Heart left ventricle (tissue), 16 donors: Measurements from ENCODE around the gene MFGE8. TPM values are rescaled to one million over a fixed set of nuclear protein-coding genes. Genes with fewer than 3 reads are reported as not detected.

Experiments used
- ATAC-seq, 4 donors: fragments of 200-7000 bp; cut with Tn5 transposase; one replicate each; pipeline ENCODE4 v1.9.1; 2020 to 2022; ENCODE audit warnings: moderate library complexity in 4 of 4, mild to moderate bottlenecking in 3 of 4, moderate number of reproducible peaks in 1 of 4
- DNase-seq, 5 donors: peaks; one replicate each; pipeline ENCODE4 v3.0.0-alpha.2; 2020
- H3K27ac ChIP-seq, 12 donors: fragments of 200-600 bp; sonication (generic) in 4 of 12; one replicate each; pipeline versions ENCODE4 v1.5.0 to v1.8.0; 2016 to 2022; ENCODE audit warnings: mild to moderate bottlenecking in 2 of 12
- H3K27me3 ChIP-seq, 9 donors: fragments of 200-600 bp; sonication (generic) in 2 of 9; one replicate each; pipeline versions ENCODE4 v1.5.1 to v1.8.0; 2016 to 2022; ENCODE audit warnings: mild to moderate bottlenecking in 3 of 9
- H3K36me3 ChIP-seq, 9 donors: fragments of 200-600 bp; sonication (generic) in 2 of 9; one replicate each; pipeline versions ENCODE4 v1.5.0 to v1.8.0; 2018 to 2022; ENCODE audit warnings: mild to moderate bottlenecking in 2 of 9
- H3K4me1 ChIP-seq, 12 donors: fragments of 200-600 bp; sonication (generic) in 4 of 12; one replicate each; pipeline versions ENCODE4 v1.5.0 to v1.8.0; 2016 to 2022; ENCODE audit warnings: mild to moderate bottlenecking in 3 of 12
- H3K4me3 ChIP-seq, 12 donors: fragments of 200-600 bp; sonication (generic) in 4 of 12; one replicate each; pipeline versions ENCODE4 v1.5.0 to v1.8.0; 2017 to 2022; ENCODE audit warnings: mild to moderate bottlenecking in 9 of 12, moderate library complexity in 4 of 12
- H3K9me3 ChIP-seq, 12 donors: fragments of 200-600 bp; sonication (generic) in 4 of 12; one replicate each; pipeline versions ENCODE4 v1.5.0 to v1.8.0; 2016 to 2022; ENCODE audit warnings: mild to moderate bottlenecking in 1 of 12
- POLR2A ChIP-seq, 2 donors: fragments of 450-650 bp; IDR thresholded peaks; one replicate each; pipeline ENCODE4 v1.6.1; 2017; ENCODE audit warnings: antibody characterized with exemption in 2 of 2, mild to moderate bottlenecking in 2 of 2, moderate library complexity in 2 of 2
- WGBS, 4 donors: extraction: QIAGEN DNeasy Blood & Tissue Kit in 2 of 4; methylation state at CpG; one replicate each; pipeline versions ENCODE4 v1.1.5 to v1.1.7; 2013 to 2018; 5-methylcytosine and 5-hydroxymethylcytosine counted together
- intact Hi-C, 10 donors: fragments of 100-400 bp; cut with DNase I; formaldehyde crosslinking; loops; one replicate each; pipeline versions ENCODE4 v1.11.1 to v1.14.2; 2022
- polyA plus RNA-seq, 2 donors: library from polyadenylated mRNA; stranded (reverse); fragments of 200-250 nt; gene quantifications; one replicate each; pipeline ENCODE4 v1.2.3, GENCODE V29; 2013
- total RNA-seq, 9 donors: library from RNA; depleted of rRNA in 2 of 9; stranded (reverse); fragments of >200 nt in 2 of 9; fragmentation: NEBNext Ultra II Directional in 3 of 9; extraction: Animal tissue kit (Norgen Biotek cat#: 25700) in 3 of 9; gene quantifications; one replicate each; pipeline versions ENCODE4 v1.1.0 to v1.2.4, GENCODE V29; 2016 to 2023
- TF ChIP-seq, protein P1 (sequence below), 12 donors: fragments of 200-600 bp; sonication (generic) in 4 of 12; IDR thresholded peaks; one replicate each; pipeline versions ENCODE4 v1.5.0 to v1.8.0; 2018 to 2022; ENCODE audit warnings: antibody characterized with exemption in 12 of 12, mild to moderate bottlenecking in 5 of 12
- donor health status: ischemic (EF 13 %, LVEDD 7.1; RV severe dilation, severe dysfunction).
- donor health status: healthy with polysubstance abuse.
- donor health status: DM: no; HTN: yes; CAD: no.
- donor health status: DM: no; HTN: no; CAD: no.
- donor health status: ischemic (EF 25% LVEDD 6.9; RV normal size, moderate dysfunction).
- donor health status: ischemic (EF 25% LVEDD 5.7; RV mildly dilated, moderate dysfunction).
- donor health status: healthy.
- donor health status: DM: yes; HTN: yes; CAD: no.
- donor health status: ischemic (EF 35%, LVEDD 5.7; RV mildly dilated, moderate dysfunction).
- donor health status: nonischemic (EF 11% LVEDD 7.7; RV severe dilation, severe dysfunction).
- donor health status: DM: yes; HTN: yes; CAD: no.
- donor health status: PGD.
- donor health status: ischemic (EF 29% LVEDD 5.4; RV normal size, mild dysfunction).
- donor health status: nonischemic (EF 23%, LVEDD 6.1; RV moderate dilation, normal function).

MFGE8 gene
- total and polyA plus RNA-seq, 11 donors, result 352 to 732 (median 556) TPM

DNA sequence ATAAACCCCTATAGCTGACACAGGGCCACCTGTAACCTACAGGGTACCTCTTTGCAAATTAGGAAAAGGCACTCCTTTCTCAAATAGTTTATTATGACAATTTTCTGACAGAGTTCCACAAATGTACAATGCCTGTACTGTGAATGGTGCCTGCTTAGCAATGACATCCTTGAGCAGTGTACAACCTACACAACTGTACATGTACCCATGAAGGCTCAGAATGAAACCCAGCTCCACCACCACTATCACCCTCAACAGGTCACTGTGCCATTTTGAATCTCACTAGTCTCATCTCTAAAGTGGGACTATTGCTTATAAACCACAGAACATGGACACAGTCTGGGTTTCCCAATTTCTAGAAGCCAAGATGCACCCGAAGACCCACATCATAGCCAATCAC, 7.0 kb downstream of the MFGE8 start:
- Histone ChIP-seq H3K27me3 (no peaks in the 10 kb centered on the region), H3K27ac (peak overlapping the region in 4 of 12 donors; percentile 38 to 45 (median 42)), H3K36me3 (peaks cover 0 to 90% (median 71%) of the 10 kb centered on the region in 9 donors), H3K4me3 (no peak overlapping the region), H3K9me3 (no peaks in the 10 kb centered on the region), H3K4me1 (peaks cover 3 to 85% (median 68%) of the 10 kb centered on the region in 12 donors)
- DNase-seq (no peak), ATAC-seq (no peak)
- TF ChIP-seq, protein P1, sequence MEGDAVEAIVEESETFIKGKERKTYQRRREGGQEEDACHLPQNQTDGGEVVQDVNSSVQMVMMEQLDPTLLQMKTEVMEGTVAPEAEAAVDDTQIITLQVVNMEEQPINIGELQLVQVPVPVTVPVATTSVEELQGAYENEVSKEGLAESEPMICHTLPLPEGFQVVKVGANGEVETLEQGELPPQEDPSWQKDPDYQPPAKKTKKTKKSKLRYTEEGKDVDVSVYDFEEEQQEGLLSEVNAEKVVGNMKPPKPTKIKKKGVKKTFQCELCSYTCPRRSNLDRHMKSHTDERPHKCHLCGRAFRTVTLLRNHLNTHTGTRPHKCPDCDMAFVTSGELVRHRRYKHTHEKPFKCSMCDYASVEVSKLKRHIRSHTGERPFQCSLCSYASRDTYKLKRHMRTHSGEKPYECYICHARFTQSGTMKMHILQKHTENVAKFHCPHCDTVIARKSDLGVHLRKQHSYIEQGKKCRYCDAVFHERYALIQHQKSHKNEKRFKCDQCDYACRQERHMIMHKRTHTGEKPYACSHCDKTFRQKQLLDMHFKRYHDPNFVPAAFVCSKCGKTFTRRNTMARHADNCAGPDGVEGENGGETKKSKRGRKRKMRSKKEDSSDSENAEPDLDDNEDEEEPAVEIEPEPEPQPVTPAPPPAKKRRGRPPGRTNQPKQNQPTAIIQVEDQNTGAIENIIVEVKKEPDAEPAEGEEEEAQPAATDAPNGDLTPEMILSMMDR (IDR thresholded peaks at IDR 0.05), result no peak
- TF ChIP-seq POLR2A (IDR thresholded peaks at IDR 0.05), result no peak
- WGBS, 4 donors, result 98 to 100% (median 100%) methylated on average over 1 of the region's 1 CpG
- intact Hi-C loops, result loop anchor here in 6 of 10 donors (5.0 to 10.0 kb wide), 5 partner anchors 96 to 276 kb away; no protein-coding TSS in a partner anchor

DNA sequence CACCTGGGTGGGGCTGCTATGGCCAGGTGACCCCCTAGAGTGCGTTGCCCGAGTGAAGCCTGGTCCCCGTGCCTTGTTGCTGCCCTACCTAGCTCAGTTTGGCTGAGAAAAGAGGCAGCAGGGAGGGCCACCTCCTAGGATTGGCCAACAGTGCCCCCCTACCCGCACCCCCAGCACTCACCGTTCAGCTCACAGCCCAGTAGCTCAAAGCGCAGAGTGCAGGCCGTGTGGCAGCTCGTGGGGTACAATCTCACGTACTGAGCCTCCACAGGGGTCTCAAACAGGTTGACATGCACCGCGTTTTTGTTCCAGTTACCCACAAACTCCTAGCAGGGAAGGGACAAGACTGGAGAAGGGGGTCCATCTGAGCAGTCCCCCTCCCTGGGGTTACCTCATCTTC, 7.6 kb downstream of the MFGE8 start:
- DNase-seq (no peak), ATAC-seq (no peak)
- peaks cover 0 to 92% (median 72%) of the 10 kb centered on the region in 9 donors for H3K36me3 ChIP-seq
- 73 to 89% (median 82%) methylated on average over 4 to 11 of the region's 11 CpGs for WGBS, 4 donors
- intact Hi-C loops, result loop anchor here (2.0 to 10.0 kb wide), 10 partner anchors 97 to 277 kb away; no protein-coding TSS in a partner anchor
- peaks cover 3 to 80% (median 64%) of the 10 kb centered on the region in 12 donors for H3K4me1 ChIP-seq
- no peak overlapping the region for H3K4me3 ChIP-seq
- no peaks in the 10 kb centered on the region for H3K9me3 ChIP-seq
- TF ChIP-seq, protein P1 (IDR thresholded peaks at IDR 0.05), result no peak
- no peak for TF ChIP-seq POLR2A (IDR thresholded peaks at IDR 0.05)
- H3K27ac ChIP-seq, result peak overlapping the region in 11 of 12 donors; percentile 0 to 68 (median 40)
- no peaks in the 10 kb centered on the region for H3K27me3 ChIP-seq

DNA sequence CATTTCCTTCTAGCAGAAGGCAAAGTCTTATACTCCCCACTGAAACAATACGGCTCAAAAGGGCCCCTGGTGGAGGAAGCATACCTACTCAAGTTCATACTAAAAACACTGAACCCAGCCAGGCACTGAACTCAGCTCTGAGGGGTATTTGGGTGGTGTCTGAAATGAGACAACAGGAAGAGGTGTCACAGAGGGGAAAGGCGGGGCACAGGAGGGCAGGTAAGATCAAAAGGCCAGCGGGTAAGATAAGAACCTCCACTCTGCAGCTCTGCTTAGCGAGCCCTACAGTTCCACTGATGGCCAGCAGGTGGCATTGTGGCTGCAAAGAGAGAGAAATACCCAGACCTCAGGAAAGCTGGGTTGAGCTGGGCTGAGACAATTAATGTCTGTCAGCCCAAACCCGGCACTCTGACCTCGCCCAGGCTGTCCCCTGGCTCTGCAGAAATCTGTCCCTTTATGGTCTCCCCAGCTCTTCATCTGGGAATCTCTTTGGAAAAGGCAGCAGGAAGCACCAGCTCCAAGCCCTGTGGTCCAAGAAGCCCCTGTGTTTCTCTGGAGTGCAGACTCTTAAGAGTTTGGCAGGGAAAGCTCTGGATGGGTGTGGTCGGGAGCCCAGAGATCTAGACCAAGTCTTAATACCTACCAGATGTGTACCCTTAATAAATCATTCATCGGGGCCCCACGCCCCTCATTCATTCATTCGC, 8.4 kb downstream of the MFGE8 start:
- peak overlapping the region in 10 of 12 donors; percentile 22 to 68 (median 44) for H3K27ac ChIP-seq

DNA sequence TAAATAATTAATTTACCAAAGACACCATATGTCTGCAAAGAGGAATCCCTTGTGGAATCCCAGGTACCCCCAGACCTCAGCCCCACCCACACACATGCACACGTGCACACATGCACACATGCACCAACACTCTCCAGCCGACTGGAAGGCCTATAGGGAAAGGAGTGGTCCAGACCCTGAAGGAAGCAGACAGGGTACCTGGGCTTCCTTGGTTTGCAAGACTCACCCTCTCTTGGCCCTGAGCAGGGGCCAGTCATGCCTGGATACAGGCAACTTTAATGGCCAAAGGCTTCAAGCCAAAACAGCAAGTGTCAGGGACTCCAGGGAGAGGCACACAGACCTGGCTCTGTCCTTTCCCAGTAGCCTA, 8.9 kb downstream of the MFGE8 start:
- no peak for ATAC-seq
- H3K9me3 ChIP-seq, result no peaks in the 10 kb centered on the region
- H3K36me3 ChIP-seq, result peaks cover 0 to 93% (median 75%) of the 10 kb centered on the region in 9 donors
- H3K27ac ChIP-seq, result peak overlapping the region in 8 of 12 donors; percentile 20 to 68 (median 42)
- peaks cover 3 to 73% (median 55%) of the 10 kb centered on the region in 12 donors for H3K4me1 ChIP-seq
- no peaks in the 10 kb centered on the region for H3K27me3 ChIP-seq
- DNase-seq, result no peak
- no peak overlapping the region for H3K4me3 ChIP-seq
- intact Hi-C loops, result loop anchor here (1.0 to 10.0 kb wide), 10 partner anchors 98 to 275 kb away; no protein-coding TSS in a partner anchor
- TF ChIP-seq POLR2A (IDR thresholded peaks at IDR 0.05), result no peak
- TF ChIP-seq, protein P1 (IDR thresholded peaks at IDR 0.05), result no peak
- WGBS, 4 donors, result 50 to 84% (median 59%) methylated on average over 2 of the region's 2 CpGs

More for the DNA sequence above, 8.4 kb downstream of the MFGE8 start:
- peak; percentile 48 to 73 (median 69) for ATAC-seq
- Histone ChIP-seq H3K36me3 (peaks cover 0 to 92% (median 75%) of the 10 kb centered on the region in 9 donors), H3K9me3 (no peaks in the 10 kb centered on the region), H3K4me3 (no peak overlapping the region), H3K27me3 (no peaks in the 10 kb centered on the region), H3K4me1 (peaks cover 3 to 77% (median 60%) of the 10 kb centered on the region in 12 donors)
- 19 to 32% (median 23%) methylated on average over 8 to 10 of the region's 10 CpGs for WGBS, 4 donors
- peak; percentile 75 to 90 (median 81) for DNase-seq
- intact Hi-C loops, result loop anchor here (1.0 to 10.0 kb wide), 12 partner anchors 98 to 278 kb away; no protein-coding TSS in a partner anchor
- TF ChIP-seq, protein P1 (IDR thresholded peaks at IDR 0.05), result peak; percentile 97 to 100 (median 99)
- TF ChIP-seq POLR2A (IDR thresholded peaks at IDR 0.05), result peak in 1 of 2 donors; percentile 23
